ENCODE data around the gene PLXNB3.

DNA sequence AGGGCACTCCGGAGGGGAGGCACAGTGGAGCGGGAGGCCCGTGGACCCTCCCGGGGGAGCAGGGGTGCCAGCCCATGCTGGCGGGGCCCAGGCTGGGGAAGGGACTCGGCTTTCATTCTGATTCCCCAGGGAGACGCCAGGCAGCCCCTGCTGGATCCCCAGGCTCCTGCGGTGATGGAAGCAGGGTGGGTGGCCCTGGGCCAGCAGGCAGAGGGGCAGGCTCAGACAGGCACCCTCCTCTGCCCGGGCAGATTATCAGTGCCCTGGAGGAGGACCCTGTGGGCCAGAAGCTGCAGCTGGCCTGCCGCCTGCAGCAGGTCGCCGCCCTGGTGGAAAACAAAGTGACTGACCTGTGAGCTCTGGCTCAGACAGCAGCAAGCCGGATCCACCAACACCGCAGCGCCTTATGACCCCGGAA is 14.6 kb downstream of the PLXNB3 start:
- TF ChIP-seq POLR2A (IDR thresholded peaks at IDR 0.05; ENCODE audit: low read depth, low read length) (no peak), POLR2AphosphoS5 (IDR thresholded peaks at IDR 0.05; ENCODE audit: low read depth, low read length) (no peak), TAF1 (IDR thresholded peaks at IDR 0.05; ENCODE audit: low read depth, low read length) (no peak), PAX5 (IDR thresholded peaks at IDR 0.05; ENCODE audit: insufficient read depth, low read length, severe bottlenecking) (no peak)
